Activated CD4-positive, CD25-positive, alpha-beta regulatory T cell treated with anti-CD3 and anti-CD28 coated beads, Interleukin-2, amount 50 U/mL, for 16 hours (primary cell): ENCODE measurements around the gene GCM1.

Source experiments
- DNase-seq: peaks from one replicate; pipeline ENCODE4 v3.0.0-alpha.2; 2020; ENCODE audit warnings: low read depth, low spot score

Gene GCM1

GRCh38 chr6:53152576-53152975 lies 3.9 kb upstream of the GCM1 start:
- DNase-seq: no peak

GRCh38 chr6:53151676-53152075 lies 3.0 kb upstream of the GCM1 start:
- DNase-seq: no peak

DNA sequence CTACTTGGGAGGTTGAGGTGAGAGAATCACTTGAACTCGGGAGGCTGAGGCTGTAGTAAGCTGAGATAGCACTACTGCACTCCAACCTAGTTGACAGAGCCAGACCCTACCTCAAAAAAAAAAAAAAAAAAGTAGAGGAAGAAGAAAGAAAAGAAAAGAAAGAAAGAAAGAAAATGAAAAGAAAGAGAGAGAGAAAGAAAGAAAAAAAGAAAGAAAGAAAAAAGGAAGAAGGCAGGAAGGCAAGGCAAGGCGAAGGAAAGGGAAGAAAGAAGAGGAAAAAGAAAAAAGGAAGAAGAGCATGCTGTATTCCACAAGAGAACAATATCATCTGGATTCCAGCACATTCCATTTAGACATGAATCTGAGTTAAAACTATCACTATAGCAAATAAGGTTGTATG lies 3.8 kb downstream of the GCM1 start:
- DNase-seq: no peak

GRCh38 chr6:53143710-53144109 lies 4.9 kb downstream of the GCM1 start:
- no peak for DNase-seq

DNA sequence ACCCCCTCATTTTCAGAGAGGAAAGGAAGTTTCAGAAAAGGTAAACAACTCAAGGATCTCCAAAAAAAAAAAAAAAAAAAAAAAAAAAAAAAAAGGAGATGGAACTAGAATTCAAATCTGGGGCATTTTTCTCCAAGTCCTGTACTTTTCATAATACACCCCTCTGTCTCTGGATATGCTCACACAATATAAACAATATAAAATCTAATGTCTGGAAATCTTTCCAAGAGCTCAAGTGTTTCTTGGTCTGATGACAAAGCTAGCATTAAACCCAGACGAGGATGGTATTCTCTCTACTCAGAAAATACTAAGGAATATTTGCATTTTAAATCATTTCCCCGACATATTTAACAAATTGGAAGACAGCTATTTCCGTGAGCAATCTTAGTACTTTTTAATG lies 5.8 kb downstream of the GCM1 start:
- no peak for DNase-seq

- no peak for DNase-seq
Measured at GRCh38 chr6:53139841-53140413, 8.7 kb downstream of the GCM1 start.

GRCh38 chr6:53136000-53136609 lies 12.5 kb downstream of the GCM1 start:
- DNase-seq: no peak

- no peak for DNase-seq
Measured at GRCh38 chr6:53134601-53135235, 13.9 kb downstream of the GCM1 start.

- DNase-seq: no peak
Measured at GRCh38 chr6:53133961-53134360, 14.7 kb downstream of the GCM1 start.

DNA sequence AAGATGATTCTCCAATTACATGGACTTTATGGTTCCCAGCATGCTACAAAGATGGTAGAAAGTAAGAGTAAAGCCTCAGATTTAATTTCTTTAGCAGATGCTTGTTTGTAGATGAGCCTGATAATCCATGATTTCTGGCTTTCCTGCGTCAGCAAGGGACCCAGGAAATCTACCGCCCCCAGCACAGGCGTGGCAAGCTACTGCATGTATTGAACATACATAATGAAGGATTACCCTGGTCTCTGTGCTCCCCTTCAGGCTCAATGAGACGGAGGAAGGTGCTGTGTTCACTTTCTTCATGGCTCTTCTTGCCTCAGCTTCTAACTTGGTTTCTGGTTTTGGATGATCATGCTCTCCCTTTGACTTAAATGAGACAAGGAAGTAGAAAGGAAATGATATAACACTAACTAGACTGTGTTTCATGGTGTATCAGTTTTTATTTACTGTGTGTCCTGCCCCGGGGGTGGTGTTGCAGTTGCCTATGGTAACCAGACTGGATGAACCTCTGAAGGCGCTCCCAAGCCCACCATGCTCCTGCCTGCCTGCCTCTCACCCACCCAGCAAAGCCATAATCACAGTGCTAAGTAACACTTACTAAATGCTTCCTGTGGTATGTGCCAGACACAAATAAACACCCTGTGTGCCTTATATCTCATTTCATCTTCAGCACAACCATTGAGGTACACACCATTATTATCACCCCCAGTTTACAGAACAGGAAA lies 17.9 kb downstream of the GCM1 start:
- DNase-seq: no peak

GRCh38 chr6:53128842-53129241 lies 19.8 kb downstream of the GCM1 start:
- no peak for DNase-seq

GRCh38 chr6:53125276-53125675 lies 23.4 kb downstream of the GCM1 start:
- no peak for DNase-seq

GRCh38 chr6:53124131-53124800 lies 24.4 kb downstream of the GCM1 start:
- DNase-seq: no peak

- DNase-seq: no peak
Measured at GRCh38 chr6:53119772-53120409, 28.8 kb downstream of the GCM1 start.

DNA sequence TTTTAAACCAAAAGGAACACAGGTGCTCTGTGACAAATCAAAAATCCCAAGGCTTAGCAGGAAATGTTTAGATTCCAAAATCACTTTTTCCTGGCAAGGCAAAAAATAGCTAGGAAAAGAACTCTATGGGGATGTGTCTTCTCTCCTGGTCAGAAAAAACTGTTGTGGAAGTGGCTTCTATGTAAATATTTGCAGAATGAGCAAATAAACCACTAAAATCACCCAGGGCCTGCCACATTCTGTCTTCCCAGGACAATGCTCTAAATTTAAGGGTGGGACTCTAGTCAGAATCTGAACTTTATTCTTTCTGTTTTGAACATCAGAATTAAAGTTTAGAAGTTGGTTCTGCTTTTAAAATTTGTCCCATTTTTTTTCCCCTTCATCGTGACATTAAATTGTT lies 29.3 kb downstream of the GCM1 start:
- no peak for DNase-seq

DNA sequence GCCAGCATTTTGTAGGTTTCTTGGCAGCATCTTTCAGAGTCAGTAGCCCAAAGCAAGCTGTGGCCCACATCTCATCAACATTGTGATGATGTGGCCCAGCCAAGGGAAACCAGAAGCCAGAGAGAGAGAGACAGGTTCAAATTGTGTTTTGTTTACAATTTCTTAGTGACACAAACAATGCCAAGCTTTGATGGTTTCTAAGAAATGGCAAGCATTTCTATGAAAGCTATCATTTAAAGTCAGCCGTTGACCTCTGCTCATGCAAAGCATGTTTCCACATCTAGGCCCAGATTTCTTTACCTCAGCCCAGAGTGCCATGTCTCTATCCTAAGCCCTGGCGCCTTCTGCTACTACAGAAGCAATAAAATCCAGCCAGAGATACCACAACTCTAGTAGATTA lies 32.9 kb downstream of the GCM1 start:
- DNase-seq: no peak

- DNase-seq: no peak
Measured at GRCh38 chr6:53115113-53115512, 33.5 kb downstream of the GCM1 start.

DNA sequence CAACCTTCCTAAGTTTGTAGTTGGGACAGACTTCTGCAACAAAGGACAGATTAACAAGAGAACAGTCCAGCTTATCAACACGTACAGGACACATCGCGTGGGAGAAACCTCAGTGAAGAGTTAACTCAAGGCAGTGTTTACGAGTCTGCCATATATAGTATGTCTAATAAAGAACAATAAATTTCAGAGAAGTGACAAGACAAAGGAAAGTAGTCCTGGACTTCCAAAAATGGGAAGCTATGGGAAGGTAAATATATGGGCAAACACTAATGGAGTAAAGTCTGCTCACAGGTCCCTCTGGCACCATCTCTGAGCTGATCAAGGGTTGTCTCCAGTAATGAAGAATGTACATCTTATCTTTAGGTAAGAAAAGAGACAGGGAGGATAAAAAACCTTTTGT lies 34.9 kb downstream of the GCM1 start:
- no peak for DNase-seq

DNA sequence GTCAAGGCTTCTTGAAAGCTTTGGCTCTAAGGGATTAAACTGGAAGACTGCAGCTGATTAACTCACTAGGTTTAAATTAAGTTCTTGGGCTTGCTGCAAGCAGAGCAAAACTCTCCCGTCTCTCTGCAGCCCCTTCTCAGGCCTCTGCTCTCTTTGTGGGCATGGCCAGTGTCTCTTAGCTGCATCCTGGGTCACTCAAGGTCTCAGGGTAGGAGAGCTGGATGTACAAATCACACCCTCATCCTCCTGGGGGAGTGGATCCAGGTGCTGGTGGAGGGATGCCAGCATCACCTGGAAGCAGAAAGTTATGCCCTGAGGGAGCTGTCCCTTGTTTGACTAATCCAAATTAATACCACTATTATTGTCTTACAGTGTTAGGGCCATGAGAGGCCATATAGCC lies 35.8 kb downstream of the GCM1 start:
- DNase-seq: no peak

- no peak for DNase-seq
Measured at GRCh38 chr6:53112404-53112803, 36.2 kb downstream of the GCM1 start.

GRCh38 chr6:53111865-53112264 lies 36.8 kb downstream of the GCM1 start:
- DNase-seq: no peak

- DNase-seq: no peak
Measured at GRCh38 chr6:53109612-53110011, 39.0 kb downstream of the GCM1 start.
